Liver (tissue), 9 donors: ENCODE measurements around the gene AP5B1. TPM values are rescaled to one million over a fixed set of nuclear protein-coding genes. Genes with fewer than 3 reads are reported as not detected.

ENCODE experiments used
- DNase-seq: peaks from one replicate; pipeline ENCODE4 v3.0.0-alpha.2; 2017; ENCODE audit warnings: low spot score
- H3K27ac ChIP-seq, 2 donors: one replicate each; pipeline ENCODE4 v1.7.0; 2013; ENCODE audit warnings: inconsistent platforms in 2 of 2, low read length in 2 of 2, control low read depth in 1 of 2, low read depth in 1 of 2, mild to moderate bottlenecking in 1 of 2
- H3K27me3 ChIP-seq, 4 donors: one replicate each; pipeline versions ENCODE4 v1.6.1 to v1.7.0; 2013; ENCODE audit warnings: low read length in 3 of 4, inconsistent platforms in 1 of 4, mild to moderate bottlenecking in 1 of 4, moderate library complexity in 1 of 4; ENCODE audit not compliant: control insufficient read depth in 4 of 4, insufficient read depth in 4 of 4
- H3K36me3 ChIP-seq, 4 donors: one replicate each; pipeline versions ENCODE4 v1.6.1 to v1.7.0; 2013; ENCODE audit warnings: low read length in 3 of 4, mild to moderate bottlenecking in 3 of 4, low read depth in 1 of 4, moderate library complexity in 1 of 4; ENCODE audit not compliant: control insufficient read depth in 4 of 4, insufficient read depth in 3 of 4
- H3K4me1 ChIP-seq, 4 donors: one replicate each; pipeline versions ENCODE4 v1.6.1 to v1.7.0; 2013; ENCODE audit warnings: low read length in 3 of 4, mild to moderate bottlenecking in 3 of 4, moderate library complexity in 1 of 4; ENCODE audit not compliant: control insufficient read depth in 4 of 4, insufficient read depth in 4 of 4
- H3K4me3 ChIP-seq, 3 donors: one replicate each; pipeline versions ENCODE4 v1.6.1 to v1.7.0; 2013; ENCODE audit warnings: low read length in 3 of 3, control low read depth in 1 of 3, low read depth in 1 of 3, mild to moderate bottlenecking in 1 of 3
- H3K9ac ChIP-seq, 2 donors: one replicate each; pipeline ENCODE4 v1.7.0; 2013; ENCODE audit warnings: low read length in 2 of 2, mild to moderate bottlenecking in 2 of 2, moderate library complexity in 2 of 2, control low read depth in 1 of 2, low read depth in 1 of 2
- H3K9me3 ChIP-seq, 4 donors: one replicate each; pipeline versions ENCODE4 v1.6.1 to v1.7.0; 2013; ENCODE audit warnings: low read length in 3 of 4; ENCODE audit not compliant: control insufficient read depth in 4 of 4
- ATF3 ChIP-seq: IDR thresholded peaks from 2 replicates; pipeline ENCODE4 v1.6.1; 2016; ENCODE audit warnings: antibody characterized with exemption
- CTCF ChIP-seq: fragments of 150-350 bp; IDR thresholded peaks from 2 replicates; pipeline ENCODE4 v1.5.1; 2017; ENCODE audit warnings: improper control_type of control experiment, low read depth, low read length; ENCODE audit not compliant: missing input control
- FOXA1 ChIP-seq: IDR thresholded peaks from 2 replicates; pipeline ENCODE4 v1.6.1; 2016; ENCODE audit warnings: antibody characterized with exemption
- FOXA2 ChIP-seq: IDR thresholded peaks from 2 replicates; pipeline ENCODE4 v1.6.1; 2016; ENCODE audit warnings: antibody characterized with exemption
- HNF4A ChIP-seq, 2 donors: conservative IDR thresholded peaks; 2 replicates each; pipeline ENCODE4 v1.6.1; 2016; ENCODE audit warnings: antibody characterized with exemption in 2 of 2, mild to moderate bottlenecking in 2 of 2
- HNF4G ChIP-seq: IDR thresholded peaks from 2 replicates; pipeline ENCODE4 v1.6.1; 2016; ENCODE audit warnings: antibody characterized with exemption
- JUND ChIP-seq, 2 donors: IDR thresholded peaks; 2 replicates each; pipeline ENCODE4 v1.6.1; 2016; ENCODE audit warnings: antibody characterized with exemption in 2 of 2
- NR2F2 ChIP-seq: IDR thresholded peaks from 2 replicates; pipeline ENCODE4 v1.6.1; 2016; ENCODE audit warnings: antibody characterized with exemption
- RAD21 ChIP-seq, 2 donors: IDR thresholded peaks; 2 replicates each; pipeline ENCODE4 v1.6.1; 2016; ENCODE audit warnings: antibody characterized with exemption in 2 of 2, mild to moderate bottlenecking in 2 of 2
- RXRA ChIP-seq, 2 donors: IDR thresholded peaks; 2 replicates each; pipeline ENCODE4 v1.6.1; 2017 to 2018; ENCODE audit warnings: antibody characterized with exemption in 2 of 2, mild to moderate bottlenecking in 1 of 2
- SP1 ChIP-seq: IDR thresholded peaks from 2 replicates; pipeline ENCODE4 v1.6.1; 2018; ENCODE audit warnings: antibody characterized with exemption, mild to moderate bottlenecking
- TAF1 ChIP-seq: conservative IDR thresholded peaks from 2 replicates; pipeline ENCODE4 v1.6.1; 2016; ENCODE audit warnings: antibody characterized with exemption, mild to moderate bottlenecking
- YY1 ChIP-seq: IDR thresholded peaks from 2 replicates; pipeline ENCODE4 v1.6.1; 2016; ENCODE audit warnings: antibody characterized with exemption, mild to moderate bottlenecking
- WGBS: extraction: QIAGEN DNeasy Blood & Tissue Kit; methylation state at CpG from one replicate; pipeline ENCODE4 v1.1.7; 2013; 5-methylcytosine and 5-hydroxymethylcytosine counted together
- polyA plus RNA-seq, 2 donors: library from polyadenylated mRNA; stranded (reverse) in 1 of 2; unstranded in 1 of 2; fragments of 200-250 nt in 1 of 2; fragments of >200 nt in 1 of 2; fragmentation: Nextera tagmentation in 1 of 2; extraction: Ambion mirVana in 1 of 2; gene quantifications; one replicate each; pipeline versions ENCODE4 v1.2.1 to v1.2.3, GENCODE V29; 2013 to 2015
- total RNA-seq, 2 donors: library from RNA; depleted of rRNA; stranded (reverse); fragments of >200 nt; gene quantifications; one replicate each; pipeline ENCODE4 v1.2.3, GENCODE V29; 2014
- TF ChIP-seq, protein P1 (sequence below): IDR thresholded peaks from 2 replicates; pipeline ENCODE4 v1.6.1; 2016; ENCODE audit warnings: antibody characterized with exemption
- TF ChIP-seq, protein P2 (sequence below): IDR thresholded peaks from 2 replicates; pipeline ENCODE4 v1.6.1; 2016; ENCODE audit warnings: antibody characterized with exemption
- TF ChIP-seq, protein P3 (sequence below): IDR thresholded peaks from 2 replicates; pipeline ENCODE4 v1.6.1; 2016; ENCODE audit warnings: antibody characterized with exemption, mild to moderate bottlenecking
- donor health status: healthy.
- donor health status: healthy.
- donor health status: healthy.
- donor health status: healthy.
- donor health status: healthy.

Gene AP5B1
- total and polyA plus RNA-seq, 4 donors = 2.0 to 10.8 (median 5.0) TPM

DNA sequence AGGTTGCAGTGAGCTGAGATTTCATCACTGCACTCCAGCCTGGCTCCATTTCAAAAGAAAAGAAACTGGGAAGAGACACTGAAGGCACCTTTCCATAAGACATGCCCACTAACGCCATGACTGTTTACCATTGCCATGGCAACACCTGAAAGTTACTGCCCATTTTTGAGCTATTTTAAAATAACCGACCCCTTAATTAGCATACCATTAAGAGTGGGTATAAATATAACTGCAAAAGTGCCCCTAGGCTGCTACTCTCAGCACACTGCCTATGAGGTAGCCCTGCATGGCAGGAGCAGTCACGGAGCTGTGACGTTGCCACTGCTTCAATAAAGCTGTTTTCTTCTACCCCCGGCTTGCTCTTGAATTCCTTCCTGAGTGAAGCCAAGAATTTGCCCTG, 50.3 kb downstream of the AP5B1 start:
- Histone ChIP-seq H3K36me3 (no peaks in the 10 kb centered on the region), H3K4me3 (no peak overlapping the region), H3K27me3 (no peaks in the 10 kb centered on the region), H3K9me3 (peaks cover 0 to 1% (median 0%) of the 10 kb centered on the region in 4 donors), H3K27ac (no peak overlapping the region), H3K4me1 (no peaks in the 10 kb centered on the region), H3K9ac (no peak overlapping the region)
- WGBS = 64% methylated on average over 5 of the region's 5 CpGs
- TF ChIP-seq NR2F2 (no peak), RXRA (IDR thresholded peaks at IDR 0.05) (no peak), SP1 (no peak), CTCF (no peak), ATF3 (no peak), JUND (IDR thresholded peaks at IDR 0.05) (no peak), FOXA1 (no peak), YY1 (no peak), TAF1 (no peak), HNF4G (no peak), RAD21 (IDR thresholded peaks at IDR 0.05) (no peak), FOXA2 (no peak)
- TF ChIP-seq, protein P1, sequence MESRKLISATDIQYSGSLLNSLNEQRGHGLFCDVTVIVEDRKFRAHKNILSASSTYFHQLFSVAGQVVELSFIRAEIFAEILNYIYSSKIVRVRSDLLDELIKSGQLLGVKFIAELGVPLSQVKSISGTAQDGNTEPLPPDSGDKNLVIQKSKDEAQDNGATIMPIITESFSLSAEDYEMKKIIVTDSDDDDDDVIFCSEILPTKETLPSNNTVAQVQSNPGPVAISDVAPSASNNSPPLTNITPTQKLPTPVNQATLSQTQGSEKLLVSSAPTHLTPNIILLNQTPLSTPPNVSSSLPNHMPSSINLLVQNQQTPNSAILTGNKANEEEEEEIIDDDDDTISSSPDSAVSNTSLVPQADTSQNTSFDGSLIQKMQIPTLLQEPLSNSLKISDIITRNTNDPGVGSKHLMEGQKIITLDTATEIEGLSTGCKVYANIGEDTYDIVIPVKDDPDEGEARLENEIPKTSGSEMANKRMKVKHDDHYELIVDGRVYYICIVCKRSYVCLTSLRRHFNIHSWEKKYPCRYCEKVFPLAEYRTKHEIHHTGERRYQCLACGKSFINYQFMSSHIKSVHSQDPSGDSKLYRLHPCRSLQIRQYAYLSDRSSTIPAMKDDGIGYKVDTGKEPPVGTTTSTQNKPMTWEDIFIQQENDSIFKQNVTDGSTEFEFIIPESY = no peak
- TF ChIP-seq, protein P2, sequence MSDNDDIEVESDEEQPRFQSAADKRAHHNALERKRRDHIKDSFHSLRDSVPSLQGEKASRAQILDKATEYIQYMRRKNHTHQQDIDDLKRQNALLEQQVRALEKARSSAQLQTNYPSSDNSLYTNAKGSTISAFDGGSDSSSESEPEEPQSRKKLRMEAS = no peak
- TF ChIP-seq, protein P3, sequence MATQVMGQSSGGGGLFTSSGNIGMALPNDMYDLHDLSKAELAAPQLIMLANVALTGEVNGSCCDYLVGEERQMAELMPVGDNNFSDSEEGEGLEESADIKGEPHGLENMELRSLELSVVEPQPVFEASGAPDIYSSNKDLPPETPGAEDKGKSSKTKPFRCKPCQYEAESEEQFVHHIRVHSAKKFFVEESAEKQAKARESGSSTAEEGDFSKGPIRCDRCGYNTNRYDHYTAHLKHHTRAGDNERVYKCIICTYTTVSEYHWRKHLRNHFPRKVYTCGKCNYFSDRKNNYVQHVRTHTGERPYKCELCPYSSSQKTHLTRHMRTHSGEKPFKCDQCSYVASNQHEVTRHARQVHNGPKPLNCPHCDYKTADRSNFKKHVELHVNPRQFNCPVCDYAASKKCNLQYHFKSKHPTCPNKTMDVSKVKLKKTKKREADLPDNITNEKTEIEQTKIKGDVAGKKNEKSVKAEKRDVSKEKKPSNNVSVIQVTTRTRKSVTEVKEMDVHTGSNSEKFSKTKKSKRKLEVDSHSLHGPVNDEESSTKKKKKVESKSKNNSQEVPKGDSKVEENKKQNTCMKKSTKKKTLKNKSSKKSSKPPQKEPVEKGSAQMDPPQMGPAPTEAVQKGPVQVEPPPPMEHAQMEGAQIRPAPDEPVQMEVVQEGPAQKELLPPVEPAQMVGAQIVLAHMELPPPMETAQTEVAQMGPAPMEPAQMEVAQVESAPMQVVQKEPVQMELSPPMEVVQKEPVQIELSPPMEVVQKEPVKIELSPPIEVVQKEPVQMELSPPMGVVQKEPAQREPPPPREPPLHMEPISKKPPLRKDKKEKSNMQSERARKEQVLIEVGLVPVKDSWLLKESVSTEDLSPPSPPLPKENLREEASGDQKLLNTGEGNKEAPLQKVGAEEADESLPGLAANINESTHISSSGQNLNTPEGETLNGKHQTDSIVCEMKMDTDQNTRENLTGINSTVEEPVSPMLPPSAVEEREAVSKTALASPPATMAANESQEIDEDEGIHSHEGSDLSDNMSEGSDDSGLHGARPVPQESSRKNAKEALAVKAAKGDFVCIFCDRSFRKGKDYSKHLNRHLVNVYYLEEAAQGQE = no peak
- DNase-seq = no peak

DNA sequence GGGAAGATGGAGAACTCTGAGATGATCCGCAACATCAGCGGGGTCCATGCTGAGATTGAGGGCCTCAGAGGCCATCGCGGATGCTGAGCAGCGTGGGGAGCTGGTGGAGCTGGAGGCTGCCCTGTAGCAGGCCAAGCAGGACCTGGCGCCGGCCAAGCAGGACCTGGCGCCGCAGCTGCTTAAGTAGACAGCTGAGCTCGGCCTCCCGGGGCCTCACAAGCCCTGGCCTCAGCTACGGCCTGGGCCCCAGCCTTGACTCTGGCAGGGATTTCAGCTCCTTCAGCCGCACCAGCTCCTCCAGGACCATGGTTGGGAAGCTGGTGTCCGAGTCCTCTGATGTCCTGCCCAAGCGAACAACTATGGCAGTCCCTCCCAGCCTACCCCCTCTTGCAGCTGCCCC, 52.9 kb downstream of the AP5B1 start:
- H3K9ac ChIP-seq = no peak overlapping the region
- TF ChIP-seq, protein P1 = no peak
- TF ChIP-seq RXRA (IDR thresholded peaks at IDR 0.05) (no peak), TAF1 (no peak), HNF4A (conservative IDR thresholded peaks at IDR 0.05) (no peak)
- TF ChIP-seq, protein P2 = no peak
- no peak overlapping the region for H3K4me3 ChIP-seq
- H3K4me1 ChIP-seq = no peaks in the 10 kb centered on the region
- no peak for DNase-seq
- H3K9me3 ChIP-seq = peaks cover 0 to 1% (median 0%) of the 10 kb centered on the region in 4 donors
- WGBS = 87% methylated on average over 15 of the region's 15 CpGs
- H3K27me3 ChIP-seq = no peaks in the 10 kb centered on the region
- H3K36me3 ChIP-seq = no peaks in the 10 kb centered on the region
- no peak overlapping the region for H3K27ac ChIP-seq
